PC-9 (cell line): ENCODE data around the gene EXOC3L2. TPM values are rescaled to one million over a fixed set of nuclear protein-coding genes. Genes with fewer than 3 reads are reported as not detected.
"Not testable (repeated sequence)": the region's sequence is repeated elsewhere in the genome, so short reads cannot be mapped to it uniquely, and the experiment has no call there.

Source experiments
- BruUV-seq: library from RNA; stranded (reverse); fragments of 400-500 nt; replicated peaks from 2 replicates; lab custom pipeline; 2021; lab: Mats Ljungman, UMichigan
- CTCF ChIA-PET: fragments of 300-600 bp; sonication (Branson Sonifier 250); formaldehyde crosslinking; loops from one replicate; lab custom pipeline; 2022; ENCODE audit warnings: antibody characterized with exemption; lab: Charles Lee
- POLR2A ChIA-PET: fragments of 300-600 bp; sonication (Branson Sonifier 250); formaldehyde crosslinking; loops from one replicate; lab custom pipeline; 2022; ENCODE audit warnings: antibody characterized with exemption; ENCODE audit not compliant: unreplicated experiment; lab: Charles Lee
- DNase-seq, 2 experiments: peaks; one replicate each; pipeline versions ENCODE4 v3.0.0 to v3.0.0-alpha.2; 2015 to 2022; ENCODE audit warnings: mixed read lengths in 1 of 2
- H2AFZ ChIP-seq: fragments of 200-600 bp; sonication (generic); 2 replicates; pipeline ENCODE4 v1.8.1; 2017; ENCODE audit warnings: antibody characterized with exemption
- H3F3A ChIP-seq: fragments of 200-600 bp; sonication (generic); 2 replicates; pipeline ENCODE4 v1.8.1; 2017; ENCODE audit warnings: antibody characterized with exemption, mild to moderate bottlenecking, low read depth; ENCODE audit not compliant: insufficient read depth
- H3K27ac ChIP-seq: fragments of 200-600 bp; sonication (generic); 2 replicates; pipeline ENCODE4 v1.6.1; 2016; ENCODE audit warnings: mixed run types
- H3K27me3 ChIP-seq: fragments of 200-600 bp; sonication (generic); 2 replicates; pipeline ENCODE4 v1.6.1; 2016; ENCODE audit warnings: low read depth, mixed run types; ENCODE audit not compliant: insufficient read depth
- H3K36me3 ChIP-seq: fragments of 200-600 bp; sonication (generic); 2 replicates; pipeline ENCODE4 v1.6.1; 2016; ENCODE audit warnings: low read depth, mixed run types
- H3K4me1 ChIP-seq: fragments of 200-600 bp; sonication (generic); replicated peaks from 2 replicates; pipeline ENCODE4 v1.6.1; 2016; ENCODE audit warnings: mixed run types; ENCODE audit not compliant: insufficient read depth
- H3K4me2 ChIP-seq: fragments of 200-600 bp; sonication (generic); 2 replicates; pipeline ENCODE4 v1.6.1; 2017; ENCODE audit warnings: mixed run types
- H3K4me3 ChIP-seq: fragments of 200-600 bp; sonication (generic); 2 replicates; pipeline ENCODE4 v1.6.1; 2016; ENCODE audit warnings: mixed run types
- H3K79me2 ChIP-seq: fragments of 200-600 bp; sonication (generic); 2 replicates; pipeline ENCODE4 v1.6.1; 2017; ENCODE audit warnings: low read depth, mixed run types
- H3K9me2 ChIP-seq: fragments of 200-600 bp; sonication (generic); 2 replicates; pipeline ENCODE4 v1.8.1; 2017; ENCODE audit warnings: mild to moderate bottlenecking; ENCODE audit not compliant: insufficient read depth
- H3K9me3 ChIP-seq: fragments of 200-600 bp; sonication (generic); 2 replicates; pipeline ENCODE4 v1.8.1; 2016; ENCODE audit warnings: low read depth; ENCODE audit not compliant: insufficient read depth
- H4K20me1 ChIP-seq: fragments of 200-600 bp; sonication (generic); 2 replicates; pipeline ENCODE4 v1.8.1; 2017; ENCODE audit not compliant: insufficient read depth
- EZH2 ChIP-seq: fragments of 200-600 bp; sonication (generic); IDR thresholded peaks from 2 replicates; pipeline ENCODE4 v1.8.0; 2017; ENCODE audit warnings: antibody characterized with exemption, low read depth
- intact Hi-C: fragments of 100-400 bp; cut with micrococcal nuclease; formaldehyde crosslinking; loops from one replicate; pipeline ENCODE4 v1.10.0; 2022; ENCODE audit not compliant: unreplicated experiment
- total RNA-seq: library from RNA; stranded (reverse); gene quantifications from 2 replicates; pipeline ENCODE4 v1.2.3, GENCODE V29; 2021
- TF ChIP-seq, protein P1 (sequence below): fragments of 200-600 bp; sonication (generic); conservative IDR thresholded peaks from 2 replicates; pipeline ENCODE4 v1.6.1; 2017; ENCODE audit warnings: mixed run types, antibody characterized with exemption, mild to moderate bottlenecking, moderate library complexity

EXOC3L2 gene
- total RNA-seq, 1 experiment from 2014 or later: not detected

GRCh38 chr19:45231891-45232290, 13.3 kb downstream of the EXOC3L2 start:
- Histone ChIP-seq H2AFZ (no peak overlapping the region), H3K9me2 (no peaks in the 10 kb centered on the region), H3K36me3 (no peaks in the 10 kb centered on the region), H4K20me1 (no peaks in the 10 kb centered on the region), H3F3A (no peaks in the 10 kb centered on the region), H3K4me2 (no peak overlapping the region), H3K9me3 (no peaks in the 10 kb centered on the region), H3K79me2 (no peaks in the 10 kb centered on the region), H3K27ac (no peak overlapping the region), H3K4me3 (no peak overlapping the region), H3K27me3 (peaks cover 32% of the 10 kb centered on the region), H3K4me1 (no peaks in the 10 kb centered on the region)
- no TSS peak for BruUV-seq
- TF ChIP-seq EZH2: no peak
- TF ChIP-seq, protein P1, sequence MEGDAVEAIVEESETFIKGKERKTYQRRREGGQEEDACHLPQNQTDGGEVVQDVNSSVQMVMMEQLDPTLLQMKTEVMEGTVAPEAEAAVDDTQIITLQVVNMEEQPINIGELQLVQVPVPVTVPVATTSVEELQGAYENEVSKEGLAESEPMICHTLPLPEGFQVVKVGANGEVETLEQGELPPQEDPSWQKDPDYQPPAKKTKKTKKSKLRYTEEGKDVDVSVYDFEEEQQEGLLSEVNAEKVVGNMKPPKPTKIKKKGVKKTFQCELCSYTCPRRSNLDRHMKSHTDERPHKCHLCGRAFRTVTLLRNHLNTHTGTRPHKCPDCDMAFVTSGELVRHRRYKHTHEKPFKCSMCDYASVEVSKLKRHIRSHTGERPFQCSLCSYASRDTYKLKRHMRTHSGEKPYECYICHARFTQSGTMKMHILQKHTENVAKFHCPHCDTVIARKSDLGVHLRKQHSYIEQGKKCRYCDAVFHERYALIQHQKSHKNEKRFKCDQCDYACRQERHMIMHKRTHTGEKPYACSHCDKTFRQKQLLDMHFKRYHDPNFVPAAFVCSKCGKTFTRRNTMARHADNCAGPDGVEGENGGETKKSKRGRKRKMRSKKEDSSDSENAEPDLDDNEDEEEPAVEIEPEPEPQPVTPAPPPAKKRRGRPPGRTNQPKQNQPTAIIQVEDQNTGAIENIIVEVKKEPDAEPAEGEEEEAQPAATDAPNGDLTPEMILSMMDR: no peak
- DNase-seq: no peak
- intact Hi-C loops: no loop called here
- POLR2A ChIA-PET: no interaction called here
- CTCF ChIA-PET: interaction anchor here (0.8 kb wide), 1 partner anchor 317 kb away, joined by 14 read pairs; no protein-coding TSS in a partner anchor

DNA sequence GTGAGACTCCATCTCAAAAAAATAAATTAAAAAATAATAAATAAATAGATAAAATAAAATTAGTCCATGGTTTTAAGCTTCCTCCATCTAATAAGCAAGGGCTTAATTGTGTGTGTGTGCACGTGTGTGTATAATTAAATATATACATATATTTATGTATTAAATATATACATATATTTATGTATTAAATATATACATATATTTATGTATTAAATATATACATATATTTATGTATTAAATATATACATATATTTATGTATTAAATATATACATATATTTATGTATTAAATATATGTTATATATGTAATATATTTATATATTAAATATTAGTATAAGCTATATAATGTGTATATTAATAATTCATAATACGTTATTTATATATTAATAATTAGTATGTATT, 16.2 kb downstream of the EXOC3L2 start:
- H3F3A ChIP-seq, H3K4me3 ChIP-seq, H2AFZ ChIP-seq, CTCF ChIA-PET, H3K9me3 ChIP-seq, BruUV-seq, H3K79me2 ChIP-seq, H3K27ac ChIP-seq, H3K9me2 ChIP-seq, H3K4me2 ChIP-seq, H4K20me1 ChIP-seq, DNase-seq, intact Hi-C loops, H3K4me1 ChIP-seq, H3K36me3 ChIP-seq: not testable (repeated sequence)
- H3K27me3 ChIP-seq: peaks cover 26% of the 10 kb centered on the region; the same call in 1 of the 2 replicates
- POLR2A ChIA-PET: interaction anchor here (0.6 kb wide), 2 partner anchors 421 to 580 kb away, joined by 3 to 4 read pairs; no protein-coding TSS in a partner anchor

GRCh38 chr19:45224645-45225044, 20.6 kb downstream of the EXOC3L2 start:
- intact Hi-C loops: no loop called here
- Histone ChIP-seq H3K36me3 (no peaks in the 10 kb centered on the region), H4K20me1 (no peaks in the 10 kb centered on the region), H3F3A (no peaks in the 10 kb centered on the region), H3K4me3 (no peak overlapping the region), H2AFZ (no peak overlapping the region), H3K4me2 (no peak overlapping the region), H3K9me2 (no peaks in the 10 kb centered on the region), H3K4me1 (no peaks in the 10 kb centered on the region), H3K27me3 (peaks cover 45% of the 10 kb centered on the region), H3K27ac (no peak overlapping the region), H3K9me3 (no peaks in the 10 kb centered on the region), H3K79me2 (no peaks in the 10 kb centered on the region)
- no TSS peak for BruUV-seq
- TF ChIP-seq, protein P1: no peak
- no peak for TF ChIP-seq EZH2
- DNase-seq: no peak
- POLR2A ChIA-PET: no interaction called here
- CTCF ChIA-PET: no interaction called here

DNA sequence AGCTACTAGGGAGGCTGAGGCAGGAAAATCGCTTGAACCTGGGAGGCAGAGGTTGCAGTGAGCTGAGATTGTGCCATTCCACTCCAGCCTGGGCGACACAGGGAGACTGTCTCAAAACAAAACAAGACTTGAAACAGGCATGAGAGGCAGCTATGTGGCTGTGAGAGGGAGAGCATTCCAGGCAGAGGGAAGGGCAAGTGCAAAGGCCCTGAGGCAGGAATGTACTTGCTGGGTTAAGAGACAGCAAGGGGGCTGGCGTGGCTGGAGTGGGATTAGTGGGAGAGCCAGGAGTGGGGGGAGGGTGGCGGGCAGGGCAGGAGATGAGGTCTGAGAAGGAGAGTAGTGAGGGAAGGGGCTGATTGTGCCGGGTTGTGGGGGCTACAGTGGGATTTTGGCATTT, 21.3 kb downstream of the EXOC3L2 start:
- Histone ChIP-seq H3K27me3 (peaks cover 45% of the 10 kb centered on the region), H3K9me3 (no peaks in the 10 kb centered on the region), H3K4me2 (no peak overlapping the region), H3K27ac (no peak overlapping the region), H3K36me3 (no peaks in the 10 kb centered on the region), H3K4me1 (no peaks in the 10 kb centered on the region), H2AFZ (no peak overlapping the region), H3F3A (no peaks in the 10 kb centered on the region), H3K79me2 (no peaks in the 10 kb centered on the region), H4K20me1 (no peaks in the 10 kb centered on the region), H3K4me3 (no peak overlapping the region), H3K9me2 (no peaks in the 10 kb centered on the region)
- no TSS peak for BruUV-seq
- DNase-seq: no peak
- ChIA-PET POLR2A (no interaction called here), CTCF (no interaction called here)
- TF ChIP-seq, protein P1: no peak
- TF ChIP-seq EZH2: no peak
- intact Hi-C loops: no loop called here
